ENCODE results near the gene DIDO1.

DNA sequence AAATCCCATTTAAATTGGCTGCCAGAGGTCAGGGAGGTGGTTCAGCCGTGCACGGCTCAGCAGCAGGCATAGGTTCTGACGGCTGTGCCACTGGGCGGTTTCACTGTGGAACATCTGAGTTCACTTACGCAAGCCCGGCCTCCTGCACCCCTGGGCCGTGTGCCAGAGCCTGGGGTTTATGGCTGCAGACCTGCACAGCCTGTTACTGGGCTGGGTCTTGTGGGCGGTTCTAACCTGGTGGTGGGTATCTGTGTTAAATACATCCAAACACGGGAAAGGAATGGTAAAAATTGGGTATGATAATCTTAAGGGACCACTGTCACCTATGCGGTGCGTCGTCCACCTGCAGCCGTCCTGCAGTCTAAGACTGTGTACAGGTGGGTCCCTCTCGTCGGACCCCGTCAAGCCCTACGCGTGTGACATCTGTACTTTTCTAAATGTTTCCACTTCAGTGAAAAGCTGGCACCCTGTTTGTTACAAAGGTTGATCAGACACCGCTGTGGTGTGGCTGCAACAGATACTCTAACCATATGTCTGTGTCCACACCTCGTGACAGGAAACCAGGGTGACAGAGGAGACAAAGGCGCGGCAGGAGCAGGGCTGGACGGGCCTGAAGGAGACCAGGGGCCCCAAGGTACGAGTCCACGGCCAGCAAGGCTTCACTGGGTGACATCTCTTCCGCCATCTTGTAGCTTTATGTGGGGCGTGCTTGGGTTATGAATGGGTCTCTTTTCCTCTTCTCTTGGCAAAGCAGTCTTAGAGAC, 88.0 kb downstream of the DIDO1 start:
- TF ChIP-seq, protein P1, sequence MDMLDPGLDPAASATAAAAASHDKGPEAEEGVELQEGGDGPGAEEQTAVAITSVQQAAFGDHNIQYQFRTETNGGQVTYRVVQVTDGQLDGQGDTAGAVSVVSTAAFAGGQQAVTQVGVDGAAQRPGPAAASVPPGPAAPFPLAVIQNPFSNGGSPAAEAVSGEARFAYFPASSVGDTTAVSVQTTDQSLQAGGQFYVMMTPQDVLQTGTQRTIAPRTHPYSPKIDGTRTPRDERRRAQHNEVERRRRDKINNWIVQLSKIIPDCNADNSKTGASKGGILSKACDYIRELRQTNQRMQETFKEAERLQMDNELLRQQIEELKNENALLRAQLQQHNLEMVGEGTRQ (IDR thresholded peaks at IDR 0.05; ENCODE audit: low read depth, low read length): no peak
- TF ChIP-seq, protein P1 (CRISPR knock-in tag; IDR thresholded peaks at IDR 0.05; ENCODE audit: borderline replicate concordance): no peak
- TF ChIP-seq ZBTB44 (CRISPR knock-in tag; IDR thresholded peaks at IDR 0.05) (no peak), MEF2D (CRISPR knock-in tag; IDR thresholded peaks at IDR 0.05) (no peak), POLR2A (IDR thresholded peaks at IDR 0.05; ENCODE audit: insufficient read depth in 1 of 2, low read depth in 2 of 2, low read length in 2 of 2) (no peak)
- TF ChIP-seq, protein P2, sequence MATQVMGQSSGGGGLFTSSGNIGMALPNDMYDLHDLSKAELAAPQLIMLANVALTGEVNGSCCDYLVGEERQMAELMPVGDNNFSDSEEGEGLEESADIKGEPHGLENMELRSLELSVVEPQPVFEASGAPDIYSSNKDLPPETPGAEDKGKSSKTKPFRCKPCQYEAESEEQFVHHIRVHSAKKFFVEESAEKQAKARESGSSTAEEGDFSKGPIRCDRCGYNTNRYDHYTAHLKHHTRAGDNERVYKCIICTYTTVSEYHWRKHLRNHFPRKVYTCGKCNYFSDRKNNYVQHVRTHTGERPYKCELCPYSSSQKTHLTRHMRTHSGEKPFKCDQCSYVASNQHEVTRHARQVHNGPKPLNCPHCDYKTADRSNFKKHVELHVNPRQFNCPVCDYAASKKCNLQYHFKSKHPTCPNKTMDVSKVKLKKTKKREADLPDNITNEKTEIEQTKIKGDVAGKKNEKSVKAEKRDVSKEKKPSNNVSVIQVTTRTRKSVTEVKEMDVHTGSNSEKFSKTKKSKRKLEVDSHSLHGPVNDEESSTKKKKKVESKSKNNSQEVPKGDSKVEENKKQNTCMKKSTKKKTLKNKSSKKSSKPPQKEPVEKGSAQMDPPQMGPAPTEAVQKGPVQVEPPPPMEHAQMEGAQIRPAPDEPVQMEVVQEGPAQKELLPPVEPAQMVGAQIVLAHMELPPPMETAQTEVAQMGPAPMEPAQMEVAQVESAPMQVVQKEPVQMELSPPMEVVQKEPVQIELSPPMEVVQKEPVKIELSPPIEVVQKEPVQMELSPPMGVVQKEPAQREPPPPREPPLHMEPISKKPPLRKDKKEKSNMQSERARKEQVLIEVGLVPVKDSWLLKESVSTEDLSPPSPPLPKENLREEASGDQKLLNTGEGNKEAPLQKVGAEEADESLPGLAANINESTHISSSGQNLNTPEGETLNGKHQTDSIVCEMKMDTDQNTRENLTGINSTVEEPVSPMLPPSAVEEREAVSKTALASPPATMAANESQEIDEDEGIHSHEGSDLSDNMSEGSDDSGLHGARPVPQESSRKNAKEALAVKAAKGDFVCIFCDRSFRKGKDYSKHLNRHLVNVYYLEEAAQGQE (IDR thresholded peaks at IDR 0.05; ENCODE audit: borderline replicate concordance in 1 of 2, low read depth in 1 of 2, low read length in 2 of 2): no peak
- TF ChIP-seq, protein P3, sequence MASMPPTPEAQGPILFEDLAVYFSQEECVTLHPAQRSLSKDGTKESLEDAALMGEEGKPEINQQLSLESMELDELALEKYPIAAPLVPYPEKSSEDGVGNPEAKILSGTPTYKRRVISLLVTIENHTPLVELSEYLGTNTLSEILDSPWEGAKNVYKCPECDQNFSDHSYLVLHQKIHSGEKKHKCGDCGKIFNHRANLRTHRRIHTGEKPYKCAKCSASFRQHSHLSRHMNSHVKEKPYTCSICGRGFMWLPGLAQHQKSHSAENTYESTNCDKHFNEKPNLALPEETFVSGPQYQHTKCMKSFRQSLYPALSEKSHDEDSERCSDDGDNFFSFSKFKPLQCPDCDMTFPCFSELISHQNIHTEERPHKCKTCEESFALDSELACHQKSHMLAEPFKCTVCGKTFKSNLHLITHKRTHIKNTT (CRISPR knock-in tag; IDR thresholded peaks at IDR 0.05): no peak

All from HepG2 (cell line).